DOHH2 (cell line): Measurements from ENCODE around the gene PADI3.

Source experiments
- H3F3A ChIP-seq: fragments of 200-600 bp; sonication (generic), shearing (Covaris generic); 2 replicates; pipeline ENCODE4 v1.6.0; 2016; ENCODE audit warnings: antibody characterized with exemption, mild to moderate bottlenecking; ENCODE audit not compliant: control insufficient read depth, insufficient read depth
- H3K27ac ChIP-seq: fragments of 200-600 bp; sonication (generic); 2 replicates; pipeline ENCODE4 v1.5.1; 2014; ENCODE audit warnings: low read depth, mild to moderate bottlenecking, low read length, moderate library complexity
- H3K27me3 ChIP-seq: fragments of 200-600 bp; sonication (generic); 2 replicates; pipeline ENCODE4 v1.6.1; 2014; ENCODE audit warnings: mild to moderate bottlenecking, low read length, mixed read lengths; ENCODE audit not compliant: control insufficient read depth
- H3K36me3 ChIP-seq: fragments of 200-600 bp; sonication (generic); 2 replicates; pipeline ENCODE4 v1.6.1; 2014; ENCODE audit warnings: mild to moderate bottlenecking, low read length, moderate library complexity, mixed read lengths; ENCODE audit not compliant: control insufficient read depth
- H3K4me1 ChIP-seq: fragments of 200-600 bp; sonication (generic); 2 replicates; pipeline ENCODE4 v1.6.1; 2014; ENCODE audit warnings: mild to moderate bottlenecking, low read length, mixed read lengths; ENCODE audit not compliant: control insufficient read depth
- H3K4me2 ChIP-seq: fragments of 200-600 bp; sonication (generic); 2 replicates; pipeline ENCODE4 v1.6.0; 2014; ENCODE audit warnings: mild to moderate bottlenecking, low read length, moderate library complexity
- H3K4me3 ChIP-seq: fragments of 200-600 bp; sonication (generic); 2 replicates; pipeline ENCODE4 v1.5.1; 2014; ENCODE audit warnings: mild to moderate bottlenecking, low read length, mixed read lengths
- H3K79me2 ChIP-seq: fragments of 200-600 bp; sonication (generic); 2 replicates; pipeline ENCODE4 v1.6.1; 2014; ENCODE audit warnings: mild to moderate bottlenecking, low read length, mixed read lengths; ENCODE audit not compliant: control insufficient read depth
- H3K9me2 ChIP-seq: fragments of 200-600 bp; sonication (generic); replicated peaks from 2 replicates; pipeline ENCODE4 v1.6.1; 2014; ENCODE audit warnings: mild to moderate bottlenecking, low read length, mixed read lengths; ENCODE audit not compliant: control insufficient read depth
- H3K9me3 ChIP-seq: fragments of 200-600 bp; sonication (generic); 2 replicates; pipeline ENCODE4 v1.6.1; 2014; ENCODE audit warnings: antibody characterized with exemption, low read length, mixed read lengths; ENCODE audit not compliant: control insufficient read depth, insufficient read depth
- H4K20me1 ChIP-seq: fragments of 200-600 bp; sonication (generic); 2 replicates; pipeline ENCODE4 v1.6.0; 2014; ENCODE audit warnings: low read depth, mild to moderate bottlenecking, antibody characterized with exemption, low read length, moderate library complexity; ENCODE audit not compliant: control insufficient read depth, insufficient read depth
- EZH2phosphoT487 ChIP-seq: fragments of 200-600 bp; sonication (generic); IDR thresholded peaks from 2 replicates; pipeline ENCODE4 v1.6.1; 2017; ENCODE audit warnings: borderline replicate concordance, mild to moderate bottlenecking, antibody characterized with exemption, low read length, moderate library complexity, mixed read lengths
- TF ChIP-seq, protein P1 (sequence below): fragments of 200-600 bp; sonication (generic); IDR thresholded peaks from one replicate; pipeline ENCODE4 v1.5.1; 2014; ENCODE audit warnings: antibody characterized with exemption, mild to moderate bottlenecking, low read depth, low read length; ENCODE audit not compliant: poor library complexity, severe bottlenecking

PADI3 gene

DNA sequence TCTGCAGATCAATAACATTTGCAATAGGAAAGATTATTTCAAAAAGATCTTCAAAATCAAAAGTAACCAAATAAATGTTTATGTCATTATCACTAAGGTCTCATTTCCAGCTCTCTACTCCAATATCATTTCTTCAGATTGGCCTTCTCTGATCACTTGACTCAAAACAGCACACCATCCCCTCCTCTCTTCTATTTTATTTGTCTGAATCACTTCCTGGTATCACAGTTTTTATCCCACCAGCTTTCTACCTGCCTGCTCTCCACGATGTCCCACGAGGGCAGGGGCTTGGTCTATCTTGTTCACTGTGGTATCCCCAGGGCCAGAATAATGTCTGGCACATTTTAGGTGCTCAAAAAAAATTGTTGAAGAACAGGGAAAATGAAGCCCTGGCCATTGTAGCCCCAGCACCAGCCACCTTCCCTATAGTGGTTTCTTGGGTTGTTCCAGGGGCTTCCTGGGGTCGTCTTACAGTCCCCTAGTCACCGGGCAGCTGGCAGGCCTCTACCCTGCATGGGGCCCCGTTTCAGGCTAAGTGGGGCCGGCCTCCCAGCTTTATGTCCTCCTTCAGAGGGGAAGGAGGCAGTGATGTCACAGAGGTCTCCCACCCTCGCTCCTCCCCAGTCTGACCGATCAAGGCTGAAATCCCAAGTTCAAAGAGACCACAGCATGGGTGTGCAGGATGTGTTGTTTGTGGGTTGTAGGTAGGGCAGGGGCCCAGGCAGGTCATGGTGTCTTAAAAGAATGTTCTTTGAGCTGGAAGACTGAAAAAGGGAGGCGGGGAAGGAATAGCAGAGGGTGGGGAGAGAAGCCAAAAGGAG, 47.5 kb upstream of the PADI3 start:
- no peaks in the 10 kb centered on the region for H3K9me2 ChIP-seq
- H3K79me2 ChIP-seq = no peaks in the 10 kb centered on the region
- H3K4me3 ChIP-seq = no peak overlapping the region
- H4K20me1 ChIP-seq = no peaks in the 10 kb centered on the region
- no peak overlapping the region for H3K4me2 ChIP-seq
- no peak for TF ChIP-seq EZH2phosphoT487
- TF ChIP-seq, protein P1, sequence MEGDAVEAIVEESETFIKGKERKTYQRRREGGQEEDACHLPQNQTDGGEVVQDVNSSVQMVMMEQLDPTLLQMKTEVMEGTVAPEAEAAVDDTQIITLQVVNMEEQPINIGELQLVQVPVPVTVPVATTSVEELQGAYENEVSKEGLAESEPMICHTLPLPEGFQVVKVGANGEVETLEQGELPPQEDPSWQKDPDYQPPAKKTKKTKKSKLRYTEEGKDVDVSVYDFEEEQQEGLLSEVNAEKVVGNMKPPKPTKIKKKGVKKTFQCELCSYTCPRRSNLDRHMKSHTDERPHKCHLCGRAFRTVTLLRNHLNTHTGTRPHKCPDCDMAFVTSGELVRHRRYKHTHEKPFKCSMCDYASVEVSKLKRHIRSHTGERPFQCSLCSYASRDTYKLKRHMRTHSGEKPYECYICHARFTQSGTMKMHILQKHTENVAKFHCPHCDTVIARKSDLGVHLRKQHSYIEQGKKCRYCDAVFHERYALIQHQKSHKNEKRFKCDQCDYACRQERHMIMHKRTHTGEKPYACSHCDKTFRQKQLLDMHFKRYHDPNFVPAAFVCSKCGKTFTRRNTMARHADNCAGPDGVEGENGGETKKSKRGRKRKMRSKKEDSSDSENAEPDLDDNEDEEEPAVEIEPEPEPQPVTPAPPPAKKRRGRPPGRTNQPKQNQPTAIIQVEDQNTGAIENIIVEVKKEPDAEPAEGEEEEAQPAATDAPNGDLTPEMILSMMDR = no peak
- peaks cover 46% of the 10 kb centered on the region for H3K27me3 ChIP-seq
- H3K9me3 ChIP-seq = no peaks in the 10 kb centered on the region
- no peak overlapping the region for H3K27ac ChIP-seq
- no peaks in the 10 kb centered on the region for H3F3A ChIP-seq
- no peaks in the 10 kb centered on the region for H3K4me1 ChIP-seq
- no peaks in the 10 kb centered on the region for H3K36me3 ChIP-seq

DNA sequence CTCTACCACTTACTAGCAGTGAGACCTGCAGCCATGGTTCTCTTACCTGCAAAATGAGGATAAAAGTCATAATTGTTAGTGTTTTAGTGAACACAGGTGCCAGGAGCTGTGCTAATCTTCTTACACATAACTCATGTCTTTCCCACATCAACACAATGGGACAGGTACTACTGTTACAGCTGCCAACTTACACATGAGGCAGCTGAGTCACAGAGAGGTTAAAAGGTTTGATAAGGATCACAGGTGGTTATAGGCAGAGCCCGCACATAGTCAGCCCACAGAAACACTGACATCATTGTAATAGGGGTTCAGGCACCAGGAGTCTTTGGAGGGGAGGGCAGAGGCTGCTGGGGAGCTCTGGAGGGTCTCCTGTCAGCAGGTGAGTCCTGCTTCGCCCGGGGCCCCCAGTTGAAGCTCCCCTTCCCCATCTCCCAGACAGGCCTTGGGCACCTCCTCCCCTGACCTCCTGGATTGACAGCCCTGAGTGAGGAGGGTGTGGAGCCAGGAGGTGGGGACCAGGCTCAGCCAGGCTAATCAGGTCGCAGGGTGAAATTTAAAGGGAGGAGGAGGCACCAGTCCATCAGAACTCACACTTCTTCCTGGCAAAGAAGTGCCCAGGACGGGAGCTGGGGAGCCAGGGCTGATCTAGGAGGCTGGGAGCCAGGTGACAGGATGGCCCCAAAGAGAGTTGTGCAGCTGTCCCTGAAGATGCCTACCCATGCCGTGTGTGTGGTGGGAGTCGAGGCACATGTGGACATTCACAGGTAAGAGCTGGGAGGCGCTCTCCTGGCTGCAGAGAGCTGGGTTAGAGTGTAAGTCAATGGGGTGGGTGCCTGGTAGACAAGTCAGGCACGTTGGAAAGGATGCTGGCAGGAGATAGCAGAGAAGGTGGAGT, 44.1 kb upstream of the PADI3 start, which contains the start of gene PADI1:
PADI1 (plus strand) TSS at position 583 of the 895 bp plus-strand sequence; CDS start at position 673, 90 bp downstream.
- H3K27ac ChIP-seq = no peak within 1 kb of the TSS
- H3K36me3 ChIP-seq = no peaks in the 10 kb centered on the region
- H3K9me3 ChIP-seq = no peaks in the 10 kb centered on the region
- 0 out of 2 replicates have a peak, but pooled peaks cover 5% of the 10 kb centered on the region for H4K20me1 ChIP-seq
- H3K27me3 ChIP-seq = peaks cover 34% of the 10 kb centered on the region
- no peak within 1 kb of the TSS for H3K4me2 ChIP-seq
- no peaks in the 10 kb centered on the region for H3K79me2 ChIP-seq
- no peaks in the 10 kb centered on the region for H3F3A ChIP-seq
- no peak for TF ChIP-seq EZH2phosphoT487
- TF ChIP-seq, protein P1 = no peak
- peaks cover 21% of the 10 kb centered on the region for H3K4me1 ChIP-seq
- H3K9me2 ChIP-seq = no peaks in the 10 kb centered on the region
- H3K4me3 ChIP-seq = no peak within 1 kb of the TSS

DNA sequence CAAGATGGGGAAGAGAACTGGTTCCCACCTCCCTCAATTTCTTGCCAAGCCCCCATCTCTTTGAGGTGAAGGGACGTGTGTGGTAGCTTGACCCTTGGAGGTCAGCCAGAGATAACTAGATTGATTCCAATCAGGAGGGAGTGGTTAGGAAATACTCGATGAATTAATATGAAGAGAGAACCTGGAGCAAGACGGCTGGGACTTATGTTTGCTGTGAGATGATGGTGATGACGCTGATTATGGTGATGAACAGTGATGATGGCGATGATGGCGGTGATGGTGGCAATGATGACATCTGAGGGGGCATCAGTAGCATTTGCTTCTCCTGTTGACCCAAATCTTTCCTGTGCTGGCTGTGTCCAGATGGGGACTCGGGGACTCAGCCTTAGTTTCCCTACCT, 43.2 kb upstream of the PADI3 start:
- no peak for TF ChIP-seq EZH2phosphoT487
- Histone ChIP-seq H3K36me3 (no peaks in the 10 kb centered on the region), H3K4me1 (peaks cover 21% of the 10 kb centered on the region), H3F3A (no peaks in the 10 kb centered on the region), H4K20me1 (0 out of 2 replicates have a peak, but pooled peaks cover 5% of the 10 kb centered on the region), H3K9me3 (no peaks in the 10 kb centered on the region), H3K79me2 (no peaks in the 10 kb centered on the region), H3K4me2 (no peak overlapping the region), H3K27ac (no peak overlapping the region), H3K4me3 (no peak overlapping the region), H3K27me3 (peaks cover 31% of the 10 kb centered on the region), H3K9me2 (no peaks in the 10 kb centered on the region)
